ENCODE measurements around the gene PPIG.

- TF ChIP-seq POLR2AphosphoS5 (IDR thresholded peaks at IDR 0.05; ENCODE audit: low read depth, low read length) (no peak), TAF1 (IDR thresholded peaks at IDR 0.05; ENCODE audit: borderline replicate concordance, insufficient read depth, low read length) (no peak), SIN3A (IDR thresholded peaks at IDR 0.05; ENCODE audit: borderline replicate concordance, insufficient read depth, low read length) (no peak), REST (IDR thresholded peaks at IDR 0.05; ENCODE audit: insufficient read depth in 1 of 2, low read depth in 2 of 2, low read length in 2 of 2) (no peak), FOXP2 (optimal IDR thresholded peaks at IDR 0.05; ENCODE audit: borderline replicate concordance, extremely low read depth, extremely low read length, insufficient read depth) (no peak)
Measured at GRCh38 chr2:169670215-169670651, 86.1 kb downstream of the PPIG start.
